B cell (primary cell): ENCODE data around the gene C1QL1. TPM values are rescaled to one million over a fixed set of nuclear protein-coding genes. Genes with fewer than 3 reads are reported as not detected.

Experiments
- ATAC-seq: fragments of 200-7000 bp; cut with Tn5 transposase; one replicate; pipeline ENCODE4 v1.10.0; 2021; ENCODE audit warnings: low read depth, mild to moderate bottlenecking, moderate number of reproducible peaks, moderate library complexity
- CTCF ChIA-PET: fragments of 350-600 bp; sonication (Branson Sonifier 250); formaldehyde crosslinking; loops from one replicate; lab custom pipeline; 2021; ENCODE audit warnings: antibody characterized with exemption, inconsistent platforms; lab: Charles Lee
- POLR2A ChIA-PET: fragments of 350-600 bp; sonication (Branson Sonifier 250); formaldehyde crosslinking; loops from one replicate; lab custom pipeline; 2021; ENCODE audit warnings: antibody characterized with exemption; lab: Charles Lee
- DNase-seq: peaks from one replicate; pipeline ENCODE4 v3.0.0; 2013
- H2AFZ ChIP-seq: 2 replicates; pipeline ENCODE4 v1.6.1; 2012; ENCODE audit warnings: mild to moderate bottlenecking, low read depth, low read length; ENCODE audit not compliant: insufficient read depth, poor library complexity, severe bottlenecking
- H3K27ac ChIP-seq, 2 donors: 1 replicate in 1 of 2; 2 replicates in 1 of 2; pipeline ENCODE4 v1.5.1; 2012 to 2013; ENCODE audit warnings: low read length in 2 of 2, mild to moderate bottlenecking in 2 of 2, moderate library complexity in 1 of 2
- H3K27me3 ChIP-seq, 4 experiments: fragments of 200-600 bp in 1 of 4; sonication (generic) in 1 of 4; replicated peaks in 1 of 4; 1 replicate in 2 of 4; 2 replicates in 2 of 4; pipeline versions ENCODE4 v1.6.1 to v1.7.0; 2013 to 2016; ENCODE audit warnings: low read length in 3 of 4, mild to moderate bottlenecking in 2 of 4, mixed read lengths in 1 of 4, moderate library complexity in 1 of 4; ENCODE audit not compliant: insufficient read depth in 4 of 4, control insufficient read depth in 3 of 4; ENCODE audit errors: control extremely low read depth in 1 of 4
- H3K36me3 ChIP-seq, 2 experiments: replicated peaks in 1 of 2; 1 replicate in 1 of 2; 2 replicates in 1 of 2; pipeline versions ENCODE4 v1.6.1 to v1.7.1; 2013; ENCODE audit warnings: low read length in 1 of 2; ENCODE audit not compliant: insufficient read depth in 2 of 2, control insufficient read depth in 1 of 2; ENCODE audit errors: control extremely low read depth in 1 of 2, extremely low read depth in 1 of 2
- H3K4me1 ChIP-seq, 2 donors: fragments of 200-600 bp in 1 of 2; sonication (generic) in 1 of 2; 1 replicate in 1 of 2; 2 replicates in 1 of 2; pipeline versions ENCODE4 v1.5.1 to v1.6.1; 2013 to 2017; ENCODE audit warnings: low read length in 2 of 2; ENCODE audit not compliant: control insufficient read depth in 2 of 2, insufficient read depth in 2 of 2
- H3K4me2 ChIP-seq: replicated peaks from 2 replicates; pipeline ENCODE3; 2012; ENCODE audit warnings: mild to moderate bottlenecking, low read depth, low read length; ENCODE audit not compliant: poor library complexity, severe bottlenecking
- H3K4me3 ChIP-seq, 5 experiments: fragments of 200-600 bp in 1 of 5; sonication (generic) in 1 of 5; 1 replicate in 3 of 5; 2 replicates in 2 of 5; pipeline versions ENCODE4 v1.5.1 to v1.7.0; 2011 to 2016; ENCODE audit warnings: low read length in 4 of 5, mild to moderate bottlenecking in 4 of 5, low read depth in 2 of 5, control low read depth in 1 of 5, moderate library complexity in 1 of 5; ENCODE audit not compliant: insufficient read depth in 1 of 5; ENCODE audit errors: control extremely low read depth in 1 of 5, extremely low read depth in 1 of 5
- H3K79me2 ChIP-seq: fragments of 200-600 bp; sonication (generic); one replicate; pipeline ENCODE4 v1.6.0; 2016; ENCODE audit warnings: low read length; ENCODE audit not compliant: control insufficient read depth, insufficient read depth
- H3K9ac ChIP-seq: fragments of 200-600 bp; sonication (generic); 2 replicates; pipeline ENCODE4 v1.6.1; 2017; ENCODE audit warnings: mild to moderate bottlenecking, low read length, moderate library complexity
- H3K9me3 ChIP-seq, 3 donors: one replicate each; pipeline versions ENCODE4 v1.6.1 to v1.7.1; 2013; ENCODE audit warnings: low read length in 2 of 3; ENCODE audit not compliant: control insufficient read depth in 2 of 3, insufficient read depth in 1 of 3; ENCODE audit errors: control extremely low read depth in 1 of 3
- H4K20me1 ChIP-seq: 2 replicates; pipeline ENCODE4 v1.6.0; 2012; ENCODE audit warnings: mild to moderate bottlenecking, low read length; ENCODE audit not compliant: insufficient read depth, control insufficient read depth, poor library complexity, severe bottlenecking
- H3K27ac Mint-ChIP-seq: one replicate; pipeline ENCODE4 v1.8.0; 2021; ENCODE audit warnings: mixed read lengths
- H3K27me3 Mint-ChIP-seq: one replicate; pipeline ENCODE4 v1.8.0; 2021; ENCODE audit warnings: mixed read lengths
- H3K4me1 Mint-ChIP-seq: one replicate; pipeline ENCODE4 v1.8.0; 2021; ENCODE audit warnings: mixed read lengths
- H3K4me3 Mint-ChIP-seq: one replicate; pipeline ENCODE4 v1.8.0; 2021; ENCODE audit warnings: mixed read lengths
- H3K9me3 Mint-ChIP-seq: one replicate; pipeline ENCODE4 v1.8.0; 2022; ENCODE audit warnings: mixed read lengths; ENCODE audit not compliant: insufficient read depth
- CTCF ChIP-seq: fragments of 200-600 bp; IDR thresholded peaks from one replicate; pipeline ENCODE4 v1.8.0; 2022; ENCODE audit warnings: antibody characterized with exemption, mild to moderate bottlenecking
- EZH2 ChIP-seq: IDR thresholded peaks from 2 replicates; pipeline ENCODE4 v1.6.1; 2012; ENCODE audit warnings: borderline replicate concordance, low read depth, mild to moderate bottlenecking, moderate library complexity, low read length; ENCODE audit not compliant: insufficient read depth, poor library complexity, severe bottlenecking
- WGBS: methylation state at CpG from one replicate; pipeline ENCODE4 v1.1.5; 2013; ENCODE audit warnings: missing lambda C conversion rate; ENCODE audit not compliant: insufficient coverage; 5-methylcytosine and 5-hydroxymethylcytosine counted together
- intact Hi-C: fragments of 100-400 bp; cut with micrococcal nuclease; formaldehyde crosslinking; loops from one replicate; pipeline ENCODE4 v1.10.0; 2022
- polyA plus RNA-seq: library from polyadenylated mRNA; depleted of rRNA; stranded (reverse); fragments of >200 nt; gene quantifications from 2 replicates; pipeline ENCODE4 v1.2.3, GENCODE V29; 2012
- small RNA-seq: library from RNA; depleted of rRNA; stranded (forward); fragments of <200 nt; gene quantifications from one replicate; pipeline ENCODE3, GENCODE V24; 2012; ENCODE audit warnings: low replicate concordance, low read depth; ENCODE audit not compliant: insufficient read length
- total RNA-seq, 2 donors: library from RNA; stranded (reverse); fragments of 120-200 nt in 1 of 2; gene quantifications; 1 replicate in 1 of 2; 2 replicates in 1 of 2; pipeline versions ENCODE4 v1.2.3 to v1.2.4, GENCODE V29; 2013 to 2022

C1QL1 gene
- total and polyA plus RNA-seq, 2 donors (not counting 1 experiment from before 2014, with no cell fraction given), result not detected

GRCh38 chr17:44910231-44911106 lies 57.6 kb downstream of the C1QL1 start:
- peaks cover 0 to 7% (median 0%) of the 10 kb centered on the region in 3 donors for H3K9me3 ChIP-seq
- peaks cover 16% of the 10 kb centered on the region for H3K4me1 Mint-ChIP-seq
- peaks cover 9 to 13% of the 10 kb centered on the region in 2 donors for H3K4me1 ChIP-seq
- peak overlapping the region; percentile 76 for H3K4me3 Mint-ChIP-seq
- CTCF ChIA-PET, result interaction anchor here (0.6 to 1.5 kb wide), 6 partner anchors 9 to 253 kb away, joined by 3 to 6 read pairs (median 4); no protein-coding TSS in a partner anchor
- H2AFZ ChIP-seq, result peak overlapping the region; percentile 79
- no peaks in the 10 kb centered on the region for H3K9me3 Mint-ChIP-seq
- H3K4me2 ChIP-seq, result peak overlapping the region; percentile 81
- H3K27ac Mint-ChIP-seq, result no peak overlapping the region
- DNase-seq, result no peak
- H3K27me3 ChIP-seq, result peaks cover 0 to 29% (median 8%) of the 10 kb centered on the region in 4 experiments
- TF ChIP-seq EZH2 (no peak), CTCF (no peak)
- POLR2A ChIA-PET, result interaction anchor here (0.6 kb wide), 1 partner anchor 117 kb away, joined by 4 read pairs; no protein-coding TSS in a partner anchor
- no peaks in the 10 kb centered on the region for H3K79me2 ChIP-seq
- 93% methylated on average over 11 of the region's 13 CpGs for WGBS
- H4K20me1 ChIP-seq, result no peaks in the 10 kb centered on the region
- intact Hi-C loops, result no loop called here
- H3K27me3 Mint-ChIP-seq, result peaks cover 45% of the 10 kb centered on the region
- no peak overlapping the region for H3K27ac ChIP-seq
- peak overlapping the region in 1 of 5 experiments; percentile 27 for H3K4me3 ChIP-seq
- no peaks in the 10 kb centered on the region for H3K36me3 ChIP-seq
- ATAC-seq, result no peak
- no peak overlapping the region for H3K9ac ChIP-seq

Small RNA genes within 50 kb of the gene (small RNA-seq; reads per million reads assigned to genes)
- gene AC015936.2 (not detected), gene MIR6783 (not detected)

Other genes starting within 250 kb of the C1QL1 start
- gene ADAM11, start 209.3 kb downstream of the C1QL1 start, total RNA-seq, result 0.34 and 0.39 TPM in 2 replicates
- gene ADAM11, start 209.3 kb downstream of the C1QL1 start, polyA plus RNA-seq, result 0.62 and 1.00 TPM in 2 replicates
- not detected in 2 replicates for gene GJC1, start 138.0 kb downstream of the C1QL1 start, total RNA-seq
- not detected in 2 replicates for gene GJC1, start 138.0 kb downstream of the C1QL1 start, polyA plus RNA-seq
- gene HIGD1B, start 120.4 kb downstream of the C1QL1 start, total RNA-seq, result not detected in 2 replicates
- not detected in 2 replicates for gene HIGD1B, start 120.4 kb downstream of the C1QL1 start, polyA plus RNA-seq
- gene EFTUD2, start 68.9 kb downstream of the C1QL1 start, total RNA-seq, result 133 and 137 TPM in 2 replicates
- gene EFTUD2, start 68.9 kb downstream of the C1QL1 start, polyA plus RNA-seq, result 43.2 and 64.4 TPM in 2 replicates
- gene GFAP, start 52.8 kb downstream of the C1QL1 start, total RNA-seq, result not detected in 2 replicates
- not detected in 2 replicates for gene GFAP, start 52.8 kb downstream of the C1QL1 start, polyA plus RNA-seq
- 0.44 TPM in 1 of 2 replicates, not detected in the other for gene KIF18B, start 20.5 kb downstream of the C1QL1 start, total RNA-seq
- 0.36 and 0.48 TPM in 2 replicates for gene KIF18B, start 20.5 kb downstream of the C1QL1 start, polyA plus RNA-seq
- 20.6 and 22.9 TPM in 2 replicates for gene DCAKD, start 83.3 kb upstream of the C1QL1 start, total RNA-seq
- 18.7 and 31.5 TPM in 2 replicates for gene DCAKD, start 83.3 kb upstream of the C1QL1 start, polyA plus RNA-seq
- gene NMT1, start 93.0 kb upstream of the C1QL1 start, total RNA-seq, result 123 and 134 TPM in 2 replicates
- gene NMT1, start 93.0 kb upstream of the C1QL1 start, polyA plus RNA-seq, result 28.6 and 30.1 TPM in 2 replicates
- 2.2 and 4.1 TPM in 2 replicates for gene PLCD3, start 164.2 kb upstream of the C1QL1 start, total RNA-seq
- 0.50 and 0.54 TPM in 2 replicates for gene PLCD3, start 164.2 kb upstream of the C1QL1 start, polyA plus RNA-seq
- 39.4 and 43.6 TPM in 2 replicates for gene ACBD4, start 167.4 kb upstream of the C1QL1 start, total RNA-seq
- gene ACBD4, start 167.4 kb upstream of the C1QL1 start, polyA plus RNA-seq, result 30.4 and 36.8 TPM in 2 replicates
- 48.9 and 49.6 TPM in 2 replicates for gene HEXIM1, start 180.2 kb upstream of the C1QL1 start, total RNA-seq
- gene HEXIM1, start 180.2 kb upstream of the C1QL1 start, polyA plus RNA-seq, result 20.6 and 23.7 TPM in 2 replicates
- 7.1 and 10.0 TPM in 2 replicates for gene HEXIM2, start 193.6 kb upstream of the C1QL1 start, total RNA-seq
- gene HEXIM2, start 193.6 kb upstream of the C1QL1 start, polyA plus RNA-seq, result 3.7 and 4.7 TPM in 2 replicates